Fibroblast of lung (primary cell): Measurements from ENCODE around the gene PROSER1.

Source experiments
- EZH2 ChIP-seq: IDR thresholded peaks from 2 replicates; pipeline ENCODE4 v1.5.1; 2012; ENCODE audit warnings: low read length, control low read depth, mild to moderate bottlenecking; ENCODE audit errors: missing control alignments
- TF ChIP-seq, protein P1 (sequence below), 2 donors: IDR thresholded peaks in 1 of 2; conservative IDR thresholded peaks in 1 of 2; 1 replicate in 1 of 2; 2 replicates in 1 of 2; pipeline ENCODE4 v1.5.1; 2011 to 2012; ENCODE audit warnings: low read length in 2 of 2, control low read depth in 1 of 2, inconsistent platforms in 1 of 2, low read depth in 1 of 2, mild to moderate bottlenecking in 1 of 2

DNA sequence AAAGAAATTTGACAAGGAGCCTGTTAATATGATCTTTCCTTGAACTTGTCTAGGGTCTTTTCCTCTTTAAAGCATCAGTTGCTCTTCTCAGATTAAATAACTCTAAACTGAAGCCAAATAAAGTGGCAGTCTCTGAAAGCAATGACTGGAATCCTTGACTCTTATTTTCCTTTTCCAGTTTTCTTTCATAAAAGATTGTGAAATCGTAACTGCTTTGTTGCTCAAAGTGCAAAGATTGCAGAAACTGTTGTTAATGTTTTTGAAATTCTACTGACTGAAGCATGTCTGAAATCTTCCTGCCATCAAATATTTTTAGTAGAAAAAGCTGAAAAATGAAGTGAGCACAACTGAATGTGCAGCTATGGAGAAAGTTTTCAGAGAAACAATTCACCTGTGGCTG, 2.3 kb upstream of the PROSER1 start:
- TF ChIP-seq, protein P1, sequence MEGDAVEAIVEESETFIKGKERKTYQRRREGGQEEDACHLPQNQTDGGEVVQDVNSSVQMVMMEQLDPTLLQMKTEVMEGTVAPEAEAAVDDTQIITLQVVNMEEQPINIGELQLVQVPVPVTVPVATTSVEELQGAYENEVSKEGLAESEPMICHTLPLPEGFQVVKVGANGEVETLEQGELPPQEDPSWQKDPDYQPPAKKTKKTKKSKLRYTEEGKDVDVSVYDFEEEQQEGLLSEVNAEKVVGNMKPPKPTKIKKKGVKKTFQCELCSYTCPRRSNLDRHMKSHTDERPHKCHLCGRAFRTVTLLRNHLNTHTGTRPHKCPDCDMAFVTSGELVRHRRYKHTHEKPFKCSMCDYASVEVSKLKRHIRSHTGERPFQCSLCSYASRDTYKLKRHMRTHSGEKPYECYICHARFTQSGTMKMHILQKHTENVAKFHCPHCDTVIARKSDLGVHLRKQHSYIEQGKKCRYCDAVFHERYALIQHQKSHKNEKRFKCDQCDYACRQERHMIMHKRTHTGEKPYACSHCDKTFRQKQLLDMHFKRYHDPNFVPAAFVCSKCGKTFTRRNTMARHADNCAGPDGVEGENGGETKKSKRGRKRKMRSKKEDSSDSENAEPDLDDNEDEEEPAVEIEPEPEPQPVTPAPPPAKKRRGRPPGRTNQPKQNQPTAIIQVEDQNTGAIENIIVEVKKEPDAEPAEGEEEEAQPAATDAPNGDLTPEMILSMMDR (conservative IDR thresholded peaks at IDR 0.05 in 1 of 2, IDR thresholded peaks at IDR 0.05 in 1 of 2; ENCODE audit: low read depth in 1 of 2, low read length in 2 of 2) = no peak
- no peak for TF ChIP-seq EZH2
